ENCODE measurements around the gene SPTB. TPM values are rescaled to one million over a fixed set of nuclear protein-coding genes. Genes with fewer than 3 reads are reported as not detected.

SPTB gene
- total RNA-seq, 1 donor from 2014 or later, result under 0.01 TPM

DNA sequence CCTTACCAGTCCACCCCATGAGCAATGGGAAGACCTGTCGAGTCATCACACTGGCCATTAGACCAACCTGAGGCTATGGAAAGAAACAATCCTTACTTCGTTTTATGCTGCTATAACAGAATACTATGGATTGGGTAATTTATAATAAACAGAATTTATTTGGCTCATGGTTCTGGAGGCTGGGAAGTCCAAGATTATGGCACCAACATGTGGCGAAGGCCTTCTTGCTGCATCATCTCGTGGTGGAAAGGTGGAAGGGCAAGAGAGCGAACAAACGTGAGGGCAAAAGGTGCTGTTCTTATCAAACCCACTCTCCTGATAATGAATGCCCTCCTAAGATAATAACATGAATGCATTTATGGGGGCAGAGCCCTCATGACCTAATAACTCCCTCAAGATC lies 9.6 kb upstream of the SPTB start:
- DNase-seq (ENCODE audit: low read depth, low spot score), result no peak

- no peak for DNase-seq (ENCODE audit: low read depth, low spot score)
Observed at GRCh38 chr14:64885559-64885958, 5.9 kb upstream of the SPTB start.

DNA sequence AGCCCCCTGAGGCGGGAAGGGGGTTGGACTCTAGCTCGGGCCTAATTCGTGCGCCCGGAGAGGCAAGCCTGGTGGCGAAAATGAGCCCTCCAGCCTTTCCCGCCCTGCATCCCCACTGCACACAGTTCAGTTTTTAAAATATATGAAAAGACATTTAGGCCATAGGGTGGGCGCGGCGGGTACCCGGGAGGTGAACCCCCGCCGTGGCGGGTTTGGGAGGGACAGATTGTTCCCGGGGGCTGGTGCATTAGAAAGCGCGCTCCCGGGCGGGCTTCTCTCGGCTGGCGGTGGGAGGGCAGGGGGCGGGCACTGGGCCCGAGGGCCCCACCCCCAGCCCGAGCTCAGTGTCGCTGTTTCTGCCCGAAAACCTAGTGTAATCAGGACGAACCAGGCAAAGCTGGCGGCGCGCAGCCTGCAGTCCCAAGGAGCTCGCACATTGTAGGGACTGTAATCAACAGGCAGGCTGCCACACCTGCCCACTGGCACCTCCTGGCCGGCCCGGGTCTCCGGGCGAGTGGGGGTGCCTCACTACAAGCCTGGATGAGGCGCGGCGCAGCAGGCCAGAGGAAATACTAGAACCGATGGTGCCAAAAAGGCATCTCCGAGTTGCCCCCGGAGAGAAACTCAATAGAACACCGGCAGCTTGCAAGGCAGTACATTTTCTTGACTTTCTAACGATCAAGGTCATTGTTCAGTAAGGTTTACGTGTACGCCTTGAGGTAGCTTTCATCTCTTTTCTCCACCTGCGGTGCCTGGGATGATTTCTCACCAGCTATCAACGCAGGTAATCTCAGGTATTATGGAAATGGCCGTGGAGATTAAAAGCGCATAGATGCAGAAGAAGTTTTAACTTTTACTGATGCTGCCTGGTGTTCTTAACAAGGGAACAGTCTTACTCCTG lies 764 bp upstream of the SPTB start:
- DNase-seq (ENCODE audit: low read depth, low spot score), result no peak

DNA sequence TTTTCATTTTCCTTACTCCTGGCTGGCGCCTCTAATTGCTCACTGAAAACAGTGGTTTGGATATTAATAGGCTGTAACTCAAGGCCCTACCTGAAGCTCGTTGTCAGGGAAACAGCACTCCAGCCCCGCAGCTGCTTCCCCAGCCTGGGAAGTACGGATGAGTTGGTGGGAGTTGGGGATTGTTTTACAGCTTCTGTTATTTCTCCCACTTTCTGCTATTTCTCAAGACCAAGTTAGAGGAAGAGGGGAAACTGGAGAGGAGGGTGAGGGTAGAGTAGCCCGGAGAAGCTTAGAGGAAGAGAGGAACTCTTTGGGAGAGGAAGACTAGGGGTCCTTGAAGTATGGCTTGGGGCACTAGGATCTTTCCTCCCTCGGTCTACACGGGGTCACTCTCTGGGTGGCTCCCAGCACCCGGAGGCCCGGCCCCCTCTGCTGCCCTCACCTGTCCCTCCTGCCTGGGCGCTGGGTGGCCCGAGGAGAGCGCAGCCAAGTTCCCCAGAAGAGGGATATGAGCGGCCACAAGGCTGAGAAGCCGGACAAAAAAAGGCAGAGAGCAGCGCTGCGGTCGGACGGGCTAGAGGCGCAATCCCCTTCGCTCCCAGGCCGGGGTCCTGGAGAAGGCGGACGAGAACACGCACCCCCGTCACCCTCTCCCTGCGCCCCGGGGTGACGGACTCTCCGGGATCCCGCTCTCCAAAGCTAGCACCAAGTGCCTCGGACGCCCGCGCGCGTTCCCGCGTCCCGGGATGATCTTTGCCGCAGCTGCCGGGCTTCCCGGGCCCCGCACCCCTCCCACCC lies 671 bp downstream of the SPTB start:
- no peak for DNase-seq (ENCODE audit: low read depth, low spot score)

- no peak for DNase-seq (ENCODE audit: low read depth, low spot score)
Observed at GRCh38 chr14:64877846-64878245, 1.9 kb downstream of the SPTB start.

- DNase-seq (ENCODE audit: low read depth, low spot score), result no peak
Observed at GRCh38 chr14:64875350-64875749, 4.4 kb downstream of the SPTB start.

- no peak for DNase-seq (ENCODE audit: low read depth, low spot score)
Observed at GRCh38 chr14:64873506-64874219, 6.0 kb downstream of the SPTB start.

DNA sequence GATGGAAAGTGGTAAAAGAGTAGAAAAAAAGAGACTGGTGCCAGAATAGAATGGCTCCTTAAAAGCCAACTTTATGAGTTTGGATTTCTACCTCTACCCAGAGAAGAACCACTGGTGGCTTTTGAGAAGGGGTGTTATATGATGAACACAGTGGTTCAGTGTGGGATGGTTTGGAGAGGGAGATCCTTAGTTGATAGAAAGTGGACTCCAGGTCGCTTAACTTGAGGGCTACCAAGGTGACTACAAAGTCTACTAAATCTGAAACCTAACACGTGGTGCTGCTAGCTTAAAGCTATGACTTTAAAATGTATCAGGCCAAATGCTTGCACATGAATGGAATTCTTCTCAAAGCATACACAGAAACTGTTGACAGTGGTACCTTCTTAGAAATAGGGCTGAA lies 8.4 kb downstream of the SPTB start:
- no peak for DNase-seq (ENCODE audit: low read depth, low spot score)

DNA sequence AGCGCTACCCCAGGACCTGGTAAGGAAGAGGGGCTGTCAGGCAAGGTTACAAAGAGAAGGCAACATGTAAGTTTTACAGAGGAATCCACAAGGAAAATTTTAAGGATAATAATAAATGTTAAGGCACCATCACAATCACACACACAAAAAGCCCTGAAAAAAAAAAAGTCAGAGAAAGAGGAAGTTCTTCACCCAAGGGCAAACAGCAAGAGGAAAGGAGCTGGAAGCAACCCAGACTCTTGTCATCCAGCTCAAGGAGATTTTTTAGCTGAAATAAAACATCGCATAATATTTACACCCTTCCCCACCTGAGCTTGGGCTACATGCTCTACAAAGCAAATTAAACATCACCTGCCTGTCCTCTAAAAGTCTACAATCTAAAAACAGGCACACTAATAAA lies 9.5 kb downstream of the SPTB start:
- no peak for DNase-seq (ENCODE audit: low read depth, low spot score)

- DNase-seq (ENCODE audit: low read depth, low spot score), result no peak
Observed at GRCh38 chr14:64868841-64869240, 10.9 kb downstream of the SPTB start.

- DNase-seq (ENCODE audit: low read depth, low spot score), result no peak
Observed at GRCh38 chr14:64868379-64868778, 11.3 kb downstream of the SPTB start.

GRCh38 chr14:64867182-64867581 lies 12.5 kb downstream of the SPTB start:
- DNase-seq (ENCODE audit: low read depth, low spot score), result no peak

DNA sequence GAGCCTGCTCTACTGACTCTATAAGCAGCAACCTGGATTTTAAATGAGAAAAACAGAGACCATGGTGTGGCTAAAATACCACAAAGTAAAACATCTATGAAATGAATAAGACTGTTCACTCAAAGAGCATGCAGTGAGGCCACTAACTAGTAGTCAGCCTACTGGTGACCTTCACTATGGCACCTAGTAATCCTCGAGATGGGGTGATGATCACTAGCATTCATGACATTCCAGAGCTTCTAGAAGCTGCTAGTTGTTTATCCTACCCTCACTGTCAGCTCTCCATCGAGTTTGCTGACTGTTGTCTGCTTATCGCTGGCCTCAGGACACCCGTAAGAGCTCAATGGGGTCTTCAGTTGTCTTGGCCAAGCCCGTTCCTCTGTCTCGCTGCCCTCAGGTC lies 13.7 kb downstream of the SPTB start:
- no peak for DNase-seq (ENCODE audit: low read depth, low spot score)

DNA sequence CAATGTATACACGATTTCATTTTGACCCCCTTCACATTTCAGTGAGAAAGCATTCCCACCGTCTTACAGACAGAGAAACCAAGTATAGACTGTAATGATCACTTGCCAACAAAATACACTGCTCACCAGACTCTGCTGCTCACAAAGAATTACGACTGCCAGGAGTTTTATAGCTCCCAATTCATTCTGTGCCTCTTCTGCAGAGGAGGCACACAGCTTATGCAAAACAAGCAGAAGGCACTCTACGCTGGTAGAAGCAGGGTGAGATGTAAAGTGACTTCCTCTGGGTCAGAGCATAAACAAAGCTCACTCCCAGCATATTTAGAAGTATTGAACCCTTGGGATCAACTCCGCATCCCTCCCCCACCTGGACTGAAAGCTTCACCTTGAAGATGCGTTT lies 14.6 kb downstream of the SPTB start:
- no peak for DNase-seq (ENCODE audit: low read depth, low spot score)

GRCh38 chr14:64864258-64864657 lies 15.4 kb downstream of the SPTB start:
- DNase-seq (ENCODE audit: low read depth, low spot score), result no peak

- no peak for DNase-seq (ENCODE audit: low read depth, low spot score)
Observed at GRCh38 chr14:64861916-64862315, 17.8 kb downstream of the SPTB start.

- DNase-seq (ENCODE audit: low read depth, low spot score), result no peak
Observed at GRCh38 chr14:64860039-64860438, 19.7 kb downstream of the SPTB start.

DNA sequence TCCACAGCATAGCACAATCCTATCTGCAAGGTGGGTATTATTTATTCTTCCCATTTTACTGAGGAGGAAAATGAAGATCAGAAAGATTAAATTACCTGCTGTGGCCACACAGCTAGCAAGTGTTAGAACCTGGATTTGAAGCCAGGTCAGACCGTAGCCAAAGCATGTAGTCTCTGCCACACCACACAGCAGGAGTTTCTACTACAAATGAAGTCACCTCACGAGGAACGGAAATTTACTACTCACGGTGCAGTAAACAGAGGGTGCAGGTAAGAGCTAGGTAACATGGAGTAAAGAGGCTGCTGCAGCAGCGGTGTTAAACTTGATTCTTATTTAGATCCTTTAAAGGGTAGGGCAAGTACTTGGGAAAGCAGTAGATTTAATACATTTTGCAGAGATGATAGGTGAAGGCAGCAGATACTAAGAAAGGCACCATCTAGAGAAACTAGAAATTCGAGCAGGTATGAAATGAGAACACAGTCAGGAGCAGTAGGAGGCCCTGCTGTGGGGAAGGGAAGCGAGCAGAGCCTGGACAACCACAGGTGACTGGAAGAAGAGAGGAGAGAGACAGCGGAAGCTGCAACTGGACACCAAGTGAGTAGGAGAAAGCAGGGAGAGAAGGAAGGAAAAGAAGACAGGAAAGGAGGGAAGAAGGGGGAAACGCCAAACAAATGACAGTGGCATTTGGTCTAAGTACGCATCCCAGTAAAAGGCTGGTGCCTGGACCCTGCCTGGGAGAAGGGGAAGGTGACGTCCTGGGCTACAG lies 21.5 kb downstream of the SPTB start:
- DNase-seq (ENCODE audit: low read depth, low spot score), result no peak

GRCh38 chr14:64856529-64857445 lies 22.9 kb downstream of the SPTB start:
- no peak for DNase-seq (ENCODE audit: low read depth, low spot score)
